ENCODE measurements around the gene RBM15. TPM values are rescaled to one million over a fixed set of nuclear protein-coding genes. Genes with fewer than 3 reads are reported as not detected.

RBM15 gene
- total and polyA plus RNA-seq, 4 donors, result 3.6 to 55.4 (median 15.2) TPM

DNA sequence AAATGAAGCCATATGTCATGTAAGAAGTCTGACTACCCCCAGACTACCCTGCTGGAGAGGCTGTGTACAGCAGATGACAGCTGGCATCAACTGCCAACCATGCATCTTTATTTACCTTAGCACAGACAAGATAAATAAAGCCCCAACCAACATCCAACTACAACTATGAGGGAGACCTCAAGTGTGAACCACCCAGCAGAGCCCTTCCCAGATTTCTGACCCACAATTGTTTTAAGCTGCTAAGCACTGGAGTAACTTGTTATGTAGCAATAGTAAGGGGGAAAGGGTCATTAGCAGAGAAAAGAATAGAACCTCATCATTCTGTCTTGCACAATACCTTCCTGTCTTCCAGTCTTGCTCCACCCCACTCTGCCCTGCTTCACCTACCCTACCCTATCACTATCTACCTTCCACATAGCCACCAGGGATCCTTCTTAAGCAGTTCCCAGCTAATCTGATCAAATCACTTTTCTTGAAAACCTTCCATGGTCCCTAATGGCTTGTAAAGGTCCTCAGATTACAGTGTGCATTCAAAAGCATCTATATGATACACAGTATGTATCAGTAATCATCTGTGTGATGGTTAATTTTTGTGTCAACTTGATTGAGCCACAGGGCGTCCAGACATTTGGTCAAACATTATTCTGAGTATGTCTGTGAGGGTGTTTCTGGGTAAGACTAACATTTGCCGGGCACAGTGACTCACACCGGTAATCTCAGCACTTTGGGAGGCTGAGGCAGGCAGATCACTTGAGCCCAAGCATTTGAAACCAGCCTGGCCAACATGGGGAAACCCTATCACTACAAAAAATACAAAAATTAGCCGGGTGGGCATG lies 19.6 kb upstream of the RBM15 start:
- H3K36me3 ChIP-seq (ENCODE audit: control insufficient read depth in 4 of 4, insufficient read depth in 4 of 4, low read length in 4 of 4), result no peaks in the 10 kb centered on the region
- no peak for TF ChIP-seq CTCF (IDR thresholded peaks at IDR 0.05; ENCODE audit: control extremely low read depth, extremely low read depth)
- no peak for ATAC-seq (ENCODE audit: insufficient read depth, low FRiP score)
- no peak overlapping the region for H3K27ac ChIP-seq (ENCODE audit: low read depth in 1 of 2, low read length in 1 of 2)
- DNase-seq, result no peak
- 77 to 89% methylated on average over 4 of the region's 4 CpGs for WGBS, 2 donors
- no peak overlapping the region for H3K4me3 ChIP-seq
- no peaks in the 10 kb centered on the region for H3K9me3 ChIP-seq (ENCODE audit: control insufficient read depth in 4 of 4, insufficient read depth in 3 of 4, low read length in 3 of 4)
- H3K9ac ChIP-seq (ENCODE audit: insufficient read depth in 1 of 2, low read length in 2 of 2), result no peak overlapping the region
- H3K27me3 ChIP-seq (ENCODE audit: control insufficient read depth in 3 of 3, insufficient read depth in 3 of 3, low read length in 2 of 3), result no peaks in the 10 kb centered on the region
- no peaks in the 10 kb centered on the region for H3K4me1 ChIP-seq (ENCODE audit: control insufficient read depth in 5 of 5, insufficient read depth in 5 of 5, low read length in 5 of 5)

GRCh38 chr1:110320168-110320518 lies 19.0 kb upstream of the RBM15 start:
- Histone ChIP-seq H3K4me1 (ENCODE audit: control insufficient read depth in 5 of 5, insufficient read depth in 5 of 5, low read length in 5 of 5) (no peaks in the 10 kb centered on the region), H3K27me3 (ENCODE audit: control insufficient read depth in 3 of 3, insufficient read depth in 3 of 3, low read length in 2 of 3) (no peaks in the 10 kb centered on the region), H3K9me3 (ENCODE audit: control insufficient read depth in 4 of 4, insufficient read depth in 3 of 4, low read length in 3 of 4) (no peaks in the 10 kb centered on the region), H3K4me3 (no peak overlapping the region), H3K36me3 (ENCODE audit: control insufficient read depth in 4 of 4, insufficient read depth in 4 of 4, low read length in 4 of 4) (no peaks in the 10 kb centered on the region), H3K9ac (ENCODE audit: insufficient read depth in 1 of 2, low read length in 2 of 2) (no peak overlapping the region), H3K27ac (ENCODE audit: low read depth in 1 of 2, low read length in 1 of 2) (no peak overlapping the region)
- TF ChIP-seq CTCF (IDR thresholded peaks at IDR 0.05; ENCODE audit: control extremely low read depth, extremely low read depth), result no peak
- DNase-seq (no peak), ATAC-seq (ENCODE audit: insufficient read depth, low FRiP score) (no peak)
- 77 to 100% methylated on average over 1 of the region's 1 CpG for WGBS, 2 donors

GRCh38 chr1:110321045-110321444 lies 18.1 kb upstream of the RBM15 start:
- DNase-seq, result no peak
- H3K27ac ChIP-seq (ENCODE audit: low read depth in 1 of 2, low read length in 1 of 2), result no peak overlapping the region
- H3K9ac ChIP-seq (ENCODE audit: insufficient read depth in 1 of 2, low read length in 2 of 2), result no peak overlapping the region
- ATAC-seq (ENCODE audit: insufficient read depth, low FRiP score), result no peak
- no peaks in the 10 kb centered on the region for H3K4me1 ChIP-seq (ENCODE audit: control insufficient read depth in 5 of 5, insufficient read depth in 5 of 5, low read length in 5 of 5)
- no peaks in the 10 kb centered on the region for H3K27me3 ChIP-seq (ENCODE audit: control insufficient read depth in 3 of 3, insufficient read depth in 3 of 3, low read length in 2 of 3)
- 86 to 90% methylated on average over 2 of the region's 2 CpGs for WGBS, 2 donors
- H3K9me3 ChIP-seq (ENCODE audit: control insufficient read depth in 4 of 4, insufficient read depth in 3 of 4, low read length in 3 of 4), result no peaks in the 10 kb centered on the region
- TF ChIP-seq CTCF (IDR thresholded peaks at IDR 0.05; ENCODE audit: control extremely low read depth, extremely low read depth), result no peak
- H3K4me3 ChIP-seq, result no peak overlapping the region
- no peaks in the 10 kb centered on the region for H3K36me3 ChIP-seq (ENCODE audit: control insufficient read depth in 4 of 4, insufficient read depth in 4 of 4, low read length in 4 of 4)

DNA sequence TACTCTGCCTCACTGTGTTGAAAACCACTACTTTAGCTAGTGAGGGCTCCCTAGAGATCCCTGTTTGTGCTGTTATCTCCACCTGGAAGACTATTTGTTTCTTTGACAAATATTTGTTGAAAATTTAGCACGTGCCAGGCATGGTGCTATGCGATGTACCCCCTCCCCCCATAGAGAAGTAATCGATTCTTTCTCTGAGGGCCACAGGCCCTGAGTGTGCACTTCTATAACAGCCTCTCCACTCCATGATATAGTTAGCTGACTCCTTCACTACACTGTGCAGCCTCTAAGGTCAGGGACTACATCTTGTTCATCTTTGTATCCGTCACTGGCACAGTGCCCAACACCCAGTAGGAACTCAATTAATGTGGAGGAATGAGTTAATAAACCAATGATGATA lies 17.3 kb upstream of the RBM15 start:
- no peak for TF ChIP-seq CTCF (IDR thresholded peaks at IDR 0.05; ENCODE audit: control extremely low read depth, extremely low read depth)
- H3K4me1 ChIP-seq (ENCODE audit: control insufficient read depth in 5 of 5, insufficient read depth in 5 of 5, low read length in 5 of 5), result no peaks in the 10 kb centered on the region
- no peak for ATAC-seq (ENCODE audit: insufficient read depth, low FRiP score)
- no peaks in the 10 kb centered on the region for H3K36me3 ChIP-seq (ENCODE audit: control insufficient read depth in 4 of 4, insufficient read depth in 4 of 4, low read length in 4 of 4)
- no peak for DNase-seq
- H3K9ac ChIP-seq (ENCODE audit: insufficient read depth in 1 of 2, low read length in 2 of 2), result no peak overlapping the region
- no peaks in the 10 kb centered on the region for H3K27me3 ChIP-seq (ENCODE audit: control insufficient read depth in 3 of 3, insufficient read depth in 3 of 3, low read length in 2 of 3)
- H3K9me3 ChIP-seq (ENCODE audit: control insufficient read depth in 4 of 4, insufficient read depth in 3 of 4, low read length in 3 of 4), result no peaks in the 10 kb centered on the region
- no peak overlapping the region for H3K4me3 ChIP-seq
- no peak overlapping the region for H3K27ac ChIP-seq (ENCODE audit: low read depth in 1 of 2, low read length in 1 of 2)
- WGBS, 2 donors, result 73 to 81% methylated on average over 4 of the region's 4 CpGs

Measured in lung (tissue), 12 donors.